Thoracic aorta (tissue), 2 donors: ENCODE results near the gene PDK2. TPM values are rescaled to one million over a fixed set of nuclear protein-coding genes. Genes with fewer than 3 reads are reported as not detected.

Experiments
- ATAC-seq: fragments of 150-250 bp; one replicate; pipeline ENCODE4 v1.8.0; 2017; ENCODE audit warnings: low read depth; ENCODE audit not compliant: insufficient number of reproducible peaks, low FRiP score
- DNase-seq: peaks from one replicate; pipeline ENCODE4 v3.0.0-alpha.2; 2020; ENCODE audit warnings: low spot score
- H3K27ac ChIP-seq, 2 donors: fragments of 200-600 bp; sonication (generic); 1 replicate in 1 of 2; 2 replicates in 1 of 2; pipeline ENCODE4 v1.5.1; 2016; ENCODE audit warnings: mild to moderate bottlenecking in 2 of 2, moderate library complexity in 2 of 2
- H3K27me3 ChIP-seq: fragments of 200-600 bp; sonication (generic); replicated peaks from 2 replicates; pipeline ENCODE4 v1.6.0; 2016; ENCODE audit warnings: mild to moderate bottlenecking; ENCODE audit not compliant: insufficient read depth
- H3K36me3 ChIP-seq: fragments of 200-600 bp; sonication (generic); one replicate; pipeline ENCODE4 v1.5.1; 2016
- H3K4me1 ChIP-seq, 2 donors: fragments of 200-600 bp; sonication (generic); 1 replicate in 1 of 2; 2 replicates in 1 of 2; pipeline versions ENCODE4 v1.5.1 to v1.6.0; 2016; ENCODE audit warnings: low read depth in 2 of 2, mild to moderate bottlenecking in 1 of 2; ENCODE audit not compliant: control insufficient read depth in 1 of 2
- H3K4me3 ChIP-seq: fragments of 200-600 bp; sonication (generic); 2 replicates; pipeline ENCODE4 v1.5.1; 2016; ENCODE audit warnings: mild to moderate bottlenecking
- H3K9me3 ChIP-seq: fragments of 200-600 bp; sonication (generic); 2 replicates; pipeline ENCODE4 v1.5.1; 2016
- CTCF ChIP-seq: fragments of 200-600 bp; sonication (generic); IDR thresholded peaks from one replicate; pipeline ENCODE4 v1.5.1; 2019; ENCODE audit warnings: antibody characterized with exemption
- total RNA-seq, 2 donors: library from RNA; depleted of rRNA; stranded (reverse); fragments of >200 nt; gene quantifications; one replicate each; pipeline versions ENCODE4 v1.1.0 to v1.2.3, GENCODE V29; 2016

Gene PDK2
- total RNA-seq, 2 donors from 2014 or later: 35.5 to 74.9 TPM

- ATAC-seq (no peak), DNase-seq (no peak)
- Histone ChIP-seq H3K27ac (no peak overlapping the region), H3K4me1 (peaks cover 6 to 48% of the 10 kb centered on the region in 2 donors), H3K36me3 (no peaks in the 10 kb centered on the region), H3K4me3 (no peak overlapping the region), H3K9me3 (no peaks in the 10 kb centered on the region), H3K27me3 (no peaks in the 10 kb centered on the region)
- no peak for TF ChIP-seq CTCF
Observed at GRCh38 chr17:50048146-50048720, 46.9 kb upstream of the PDK2 start.

GRCh38 chr17:50048988-50049387, 46.2 kb upstream of the PDK2 start:
- TF ChIP-seq CTCF: no peak
- Histone ChIP-seq H3K4me3 (no peak overlapping the region), H3K36me3 (no peaks in the 10 kb centered on the region), H3K9me3 (no peaks in the 10 kb centered on the region), H3K27ac (no peak overlapping the region), H3K4me1 (peaks cover 4 to 45% of the 10 kb centered on the region in 2 donors), H3K27me3 (no peaks in the 10 kb centered on the region)
- DNase-seq (no peak), ATAC-seq (no peak)

- no peak overlapping the region for H3K27ac ChIP-seq
- no peaks in the 10 kb centered on the region for H3K9me3 ChIP-seq
- no peak for TF ChIP-seq CTCF
- H3K4me1 ChIP-seq: peaks cover 4 to 45% of the 10 kb centered on the region in 2 donors
- no peak for DNase-seq
- H3K4me3 ChIP-seq: no peak overlapping the region
- no peaks in the 10 kb centered on the region for H3K36me3 ChIP-seq
- ATAC-seq: no peak
- no peaks in the 10 kb centered on the region for H3K27me3 ChIP-seq
Observed at GRCh38 chr17:50049636-50050035, 45.5 kb upstream of the PDK2 start.

- no peaks in the 10 kb centered on the region for H3K9me3 ChIP-seq
- H3K27ac ChIP-seq: no peak overlapping the region
- no peak for DNase-seq
- H3K27me3 ChIP-seq: no peaks in the 10 kb centered on the region
- H3K36me3 ChIP-seq: no peaks in the 10 kb centered on the region
- no peak for TF ChIP-seq CTCF
- H3K4me1 ChIP-seq: peaks cover 4 to 46% of the 10 kb centered on the region in 2 donors
- ATAC-seq: no peak
- H3K4me3 ChIP-seq: no peak overlapping the region
Observed at GRCh38 chr17:50050431-50051032, 44.6 kb upstream of the PDK2 start.

- Histone ChIP-seq H3K36me3 (no peaks in the 10 kb centered on the region), H3K27ac (no peak overlapping the region), H3K4me1 (peaks cover 4 to 45% of the 10 kb centered on the region in 2 donors), H3K9me3 (no peaks in the 10 kb centered on the region), H3K27me3 (no peaks in the 10 kb centered on the region), H3K4me3 (no peak overlapping the region)
- no peak for TF ChIP-seq CTCF
- ATAC-seq (no peak), DNase-seq (no peak)
Observed at GRCh38 chr17:50051082-50051576, 44.0 kb upstream of the PDK2 start.
